ENCODE results near the gene ZNF503.

ZNF503 gene

DNA sequence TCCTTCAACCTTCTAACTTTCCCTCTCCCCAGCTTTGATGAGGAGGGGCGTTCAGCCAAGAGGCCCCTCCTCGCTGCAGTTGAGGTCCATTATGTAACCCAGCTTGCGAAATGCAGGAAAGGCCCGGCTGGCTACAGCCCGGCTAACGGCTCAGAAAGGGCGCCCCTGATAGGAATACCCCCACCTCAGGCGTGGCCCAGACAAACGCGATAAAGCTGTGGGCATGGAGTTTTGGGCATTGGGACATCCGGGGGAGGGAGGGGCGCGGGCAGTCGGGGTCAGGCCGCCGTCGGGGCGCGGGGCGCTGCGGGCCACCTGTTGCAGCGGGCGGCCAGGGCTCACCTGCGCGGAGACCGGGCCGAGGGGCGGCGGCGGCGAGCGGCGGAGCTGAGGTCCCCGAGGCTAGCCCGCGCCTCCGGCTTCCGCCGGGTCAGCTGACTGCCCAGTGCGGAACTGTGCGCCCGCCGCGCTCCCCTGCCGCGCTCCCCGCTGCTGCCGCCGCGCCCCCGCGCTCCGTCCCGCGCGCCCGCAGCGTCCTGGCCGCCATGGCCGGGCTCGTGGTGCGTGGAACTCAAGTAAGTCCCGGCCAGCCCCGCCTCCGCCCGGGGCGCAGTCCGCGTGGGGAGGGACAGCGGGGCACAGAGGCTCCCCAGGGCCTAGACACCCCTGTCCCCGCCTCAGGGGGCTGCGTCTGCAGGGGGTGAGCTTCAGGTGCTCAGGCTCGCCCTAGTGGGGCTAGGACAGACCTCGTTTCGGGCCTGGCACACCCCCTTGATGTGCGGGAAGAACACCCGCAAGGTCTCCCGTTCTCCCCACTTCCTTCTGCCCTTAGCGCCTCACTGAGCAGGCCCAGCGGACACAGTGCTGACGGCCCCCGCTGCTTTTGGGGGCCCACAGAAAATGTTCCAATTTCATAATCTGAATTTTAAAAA is 29.9 kb upstream of the ZNF503 start, which contains the start of gene LRMDA:
LRMDA (plus strand) TSS at position 445 of the 932 bp plus-strand sequence.
- no peak for DNase-seq

GRCh38 chr10:75430000-75430763 is 28.6 kb upstream of the ZNF503 start:
- no peak for DNase-seq

GRCh38 chr10:75429159-75429827 is 27.7 kb upstream of the ZNF503 start:
- no peak for DNase-seq

- no peak for DNase-seq
Observed at GRCh38 chr10:75428434-75429158, 27.0 kb upstream of the ZNF503 start.

GRCh38 chr10:75427951-75428350 is 26.4 kb upstream of the ZNF503 start:
- DNase-seq, result no peak

DNA sequence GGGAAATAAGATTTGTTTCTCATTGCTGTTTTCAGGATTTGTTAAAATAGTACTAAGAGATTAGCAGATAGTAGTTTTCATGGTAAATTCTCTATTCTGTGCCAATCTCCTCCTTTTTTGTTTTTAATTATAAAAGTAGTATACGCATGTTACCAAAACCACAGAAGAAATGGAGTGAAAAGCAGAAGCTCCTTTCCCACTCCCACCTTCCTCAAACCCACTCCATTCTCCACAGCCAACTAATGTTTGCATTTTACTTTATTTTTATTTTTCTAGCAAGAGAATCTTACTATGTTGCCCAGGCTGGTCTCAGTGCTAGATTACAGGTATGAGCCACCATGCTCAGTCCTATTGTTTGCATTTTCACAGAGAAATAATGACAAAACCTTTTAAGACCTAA is 25.3 kb upstream of the ZNF503 start:
- no peak for DNase-seq

DNA sequence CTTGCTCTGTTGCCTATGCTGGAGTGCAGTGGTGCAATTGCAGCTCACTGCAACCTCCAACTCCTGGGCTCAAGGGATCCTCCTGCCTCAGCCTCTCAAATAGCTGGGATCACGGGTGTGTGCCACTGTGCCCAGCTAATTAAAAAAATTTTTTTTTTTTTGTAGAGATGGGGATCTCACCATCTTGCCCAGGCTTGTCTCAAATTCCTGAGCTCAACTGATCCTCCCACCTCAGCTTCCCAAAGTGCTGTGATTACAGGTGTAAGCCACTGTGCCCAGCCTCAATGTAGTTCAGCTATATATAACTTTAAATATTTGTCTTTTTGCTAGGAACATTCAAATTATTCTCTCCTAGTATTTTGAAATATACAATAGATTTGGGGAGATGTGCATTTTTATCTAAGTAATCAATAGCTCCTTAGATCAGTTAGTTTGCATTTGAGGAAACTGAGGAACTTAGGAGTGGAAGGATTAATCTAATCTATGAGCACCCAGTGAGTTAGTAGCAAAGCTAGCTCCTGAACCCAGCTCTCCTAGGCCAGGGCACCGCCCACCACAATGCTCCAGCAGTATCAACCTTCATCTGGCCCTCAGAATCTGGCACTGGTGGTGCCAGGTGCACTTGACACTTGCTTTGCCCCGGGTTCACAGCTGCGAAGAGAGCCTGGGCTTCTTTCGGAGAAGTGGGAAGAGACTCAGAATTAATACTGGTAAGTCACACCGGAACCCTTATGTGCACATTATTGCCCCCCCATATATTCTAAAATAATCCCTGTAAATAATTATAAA is 23.9 kb upstream of the ZNF503 start:
- no peak for DNase-seq

DNA sequence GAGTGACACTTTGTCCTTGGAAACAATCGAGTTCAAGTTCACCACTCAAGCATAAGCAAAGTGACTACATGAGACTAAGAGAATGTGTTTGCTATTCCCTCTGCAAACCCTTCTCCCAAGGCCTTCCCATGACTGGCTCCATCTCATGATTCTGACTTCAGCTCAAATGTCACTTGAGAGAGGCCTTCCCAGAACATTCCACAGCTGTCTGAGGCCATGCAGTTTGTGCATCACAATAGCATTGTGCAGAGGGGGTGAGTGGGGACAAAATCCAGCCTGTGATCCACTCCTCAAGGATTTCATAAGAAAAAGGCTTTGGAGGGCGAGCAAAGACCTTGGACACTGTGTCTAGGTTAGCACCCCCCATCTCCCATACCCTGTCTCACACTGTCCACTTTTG is 23.0 kb upstream of the ZNF503 start:
- DNase-seq, result no peak

DNA sequence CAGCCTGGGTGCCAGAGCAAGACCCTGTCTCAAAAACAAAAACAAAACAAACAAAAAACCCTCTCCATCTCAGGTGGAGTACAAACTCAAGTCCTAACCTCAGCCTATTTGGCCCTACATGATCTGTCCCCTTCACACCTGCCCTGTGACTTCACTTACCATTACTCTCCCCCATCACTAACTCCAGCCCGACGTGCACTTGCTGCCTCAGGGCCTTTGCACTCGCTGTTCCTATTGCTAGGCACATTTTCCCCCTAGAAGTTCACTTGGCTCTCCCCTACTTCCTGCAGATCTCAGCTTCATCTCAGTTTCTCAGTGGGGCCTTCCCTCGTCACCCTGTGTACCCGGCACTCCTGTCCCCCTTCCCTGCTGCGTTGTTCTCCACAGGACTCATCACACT is 21.3 kb upstream of the ZNF503 start:
- no peak for DNase-seq

- no peak for DNase-seq
Observed at GRCh38 chr10:75418712-75419111, 17.1 kb upstream of the ZNF503 start.

- no peak for DNase-seq
Observed at GRCh38 chr10:75418293-75418692, 16.7 kb upstream of the ZNF503 start.

GRCh38 chr10:75417522-75417927 is 16.0 kb upstream of the ZNF503 start:
- no peak for DNase-seq

- DNase-seq, result no peak
Observed at GRCh38 chr10:75414527-75414926, 13.0 kb upstream of the ZNF503 start.

- no peak for DNase-seq
Observed at GRCh38 chr10:75410132-75411005, 8.8 kb upstream of the ZNF503 start.

DNA sequence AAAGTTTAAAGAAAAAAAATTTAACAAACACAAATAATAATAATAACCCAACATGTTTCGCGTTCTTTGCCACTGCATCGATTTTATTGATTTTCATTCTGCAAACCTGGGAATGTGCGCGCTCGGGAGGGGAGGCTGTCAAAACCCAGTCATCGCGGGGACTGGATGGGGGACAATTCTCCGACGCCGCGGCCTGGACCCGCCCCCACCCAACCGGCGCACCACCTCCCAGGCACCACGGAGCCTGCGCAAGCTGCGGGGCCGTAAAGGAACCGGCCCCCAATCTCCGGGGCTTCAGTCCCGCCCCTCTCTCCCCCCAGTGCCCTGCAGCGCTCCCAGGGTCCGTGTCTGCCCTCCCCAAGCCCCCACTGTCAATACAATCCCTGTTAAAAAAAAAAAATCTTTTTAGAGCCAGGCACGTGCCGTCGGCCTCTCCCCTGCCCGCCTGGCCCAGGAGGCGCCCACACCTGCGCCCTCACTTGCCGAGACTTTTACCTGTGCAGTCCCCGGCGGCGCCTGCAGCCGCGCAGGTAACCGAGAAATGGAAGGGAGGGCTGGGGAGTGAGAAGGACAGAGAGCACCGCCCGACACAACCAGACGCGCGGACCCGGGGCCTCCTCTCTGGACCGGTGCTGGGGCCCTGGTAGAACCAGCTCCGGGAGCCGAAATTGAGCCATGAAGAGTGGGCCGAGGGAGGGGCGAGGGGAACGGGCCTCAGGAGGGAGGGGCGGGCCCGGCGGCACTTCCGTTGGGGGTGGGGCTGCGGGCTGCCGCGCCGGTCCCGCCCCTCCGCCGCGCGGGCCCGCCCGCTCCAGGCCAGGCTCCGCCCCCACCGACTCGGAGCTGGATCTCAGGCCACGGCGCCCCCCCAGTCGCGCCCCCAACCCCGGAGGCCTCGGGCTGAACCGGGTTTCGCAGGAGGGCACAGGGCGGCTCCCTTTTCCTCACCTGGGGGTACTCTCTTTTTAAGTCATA is 7.6 kb upstream of the ZNF503 start:
- DNase-seq, result peak in 1 of 2 experiments; percentile 31

GRCh38 chr10:75408509-75408875 is 6.9 kb upstream of the ZNF503 start:
- no peak for DNase-seq

DNA sequence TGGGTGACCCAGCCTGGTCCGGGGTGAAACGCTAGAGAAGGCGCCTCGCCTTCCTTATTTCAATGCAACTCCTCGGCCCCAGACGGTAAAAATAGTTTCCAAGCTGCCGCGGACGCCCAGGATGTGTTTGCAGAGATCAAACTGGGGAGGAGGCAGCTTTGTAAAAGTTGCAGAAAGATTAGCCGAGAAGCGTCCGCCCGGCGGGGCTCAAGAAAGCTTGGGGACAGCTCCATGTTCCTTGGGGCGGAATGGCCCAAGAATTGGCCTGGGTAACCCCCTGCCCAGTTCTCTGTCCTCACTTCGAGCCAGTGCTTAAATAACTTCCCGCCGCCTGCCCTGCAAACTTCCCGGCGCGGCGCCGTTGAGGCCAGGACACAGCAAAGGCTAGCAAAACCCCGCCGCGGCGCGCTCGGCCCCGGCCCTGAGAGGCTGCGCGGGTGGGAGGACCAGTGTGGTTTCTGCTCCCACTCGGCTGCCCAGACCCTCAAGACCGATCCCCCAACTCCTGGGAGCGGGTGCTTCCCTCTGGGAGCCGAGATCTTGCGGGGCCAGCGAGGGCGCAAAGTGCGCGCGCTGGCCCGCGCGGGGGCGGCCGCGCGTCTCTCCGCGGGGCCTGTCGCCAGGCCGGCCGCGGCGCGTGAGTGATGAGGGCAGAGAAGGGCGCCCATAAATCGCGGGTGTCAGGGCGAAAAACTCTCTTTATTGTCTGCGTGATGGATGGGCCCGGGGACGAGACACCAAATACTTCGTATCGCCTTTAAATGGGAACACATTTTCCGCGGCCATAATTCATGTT is 6.3 kb upstream of the ZNF503 start:
- no peak for DNase-seq

DNA sequence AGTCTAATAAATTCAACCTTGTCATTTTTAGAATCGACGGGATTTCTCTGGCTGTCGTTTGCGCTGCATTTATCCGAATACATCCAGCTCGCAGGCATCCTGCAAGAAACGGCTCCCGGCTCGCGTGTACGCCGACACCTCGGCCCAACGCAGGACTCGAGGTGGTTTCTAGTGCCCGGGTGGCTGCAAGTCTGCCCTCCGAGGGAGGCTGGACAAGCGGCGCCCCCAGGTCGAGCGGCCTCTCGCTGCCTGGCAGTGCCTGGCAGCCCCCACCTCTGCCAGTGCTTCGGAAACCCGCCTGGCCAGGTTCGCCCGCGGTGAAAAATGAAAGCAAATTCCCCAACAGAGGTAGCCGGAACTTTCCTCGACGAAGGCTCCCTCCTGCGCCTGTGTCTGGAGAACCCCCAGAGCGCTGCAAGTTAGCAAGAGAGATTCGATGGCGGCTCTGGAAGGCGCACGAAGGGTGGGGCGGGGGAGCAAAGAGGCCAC is 5.7 kb upstream of the ZNF503 start:
- no peak for DNase-seq

All from SW 1271 (cell line).